A172 (cell line): ENCODE data around the gene SLAIN1. TPM values are rescaled to one million over a fixed set of nuclear protein-coding genes. Genes with fewer than 3 reads are reported as not detected.

Experiments used
- total RNA-seq: library from RNA; depleted of rRNA; stranded (reverse); fragments of >200 nt; shearing (Covaris generic); gene quantifications from 2 replicates; pipeline ENCODE4 v1.2.3, GENCODE V29; 2014; rRNA removed

The SLAIN1 gene
- total RNA-seq, 1 experiment from 2014 or later, result 0.03 TPM

Other genes starting within 250 kb of the SLAIN1 start
- not detected in 2 replicates for gene SCEL, start 162.0 kb upstream of the SLAIN1 start, total RNA-seq
- gene EDNRB, start 221.1 kb downstream of the SLAIN1 start, total RNA-seq, result not detected in 2 replicates